ENCODE results near the gene HVCN1.
"Not testable (repeated sequence)": the region's sequence is repeated elsewhere in the genome, so short reads cannot be mapped to it uniquely, and the experiment has no call there.

Gene HVCN1

GRCh38 chr12:110688446-110689280, at the start of gene HVCN1:
HVCN1 (minus strand) TSS chr12:110689115; CDS start chr12:110683245, 5,870 bp downstream.
- no peak for DNase-seq

- no peak for DNase-seq
Observed at GRCh38 chr12:110737532-110737931, 48.6 kb upstream of the HVCN1 start.

GRCh38 chr12:110737016-110737415, 48.1 kb upstream of the HVCN1 start:
- not testable (repeated sequence) for DNase-seq

- no peak for DNase-seq
Observed at GRCh38 chr12:110733900-110734299, 45.0 kb upstream of the HVCN1 start.

- DNase-seq, result no peak
Observed at GRCh38 chr12:110733089-110733715, 44.3 kb upstream of the HVCN1 start.

- DNase-seq, result no peak
Observed at GRCh38 chr12:110732572-110732971, 43.7 kb upstream of the HVCN1 start.

- DNase-seq, result no peak
Observed at GRCh38 chr12:110731479-110731878, 42.6 kb upstream of the HVCN1 start.

- no peak for DNase-seq
Observed at GRCh38 chr12:110728628-110729027, 39.7 kb upstream of the HVCN1 start.

- DNase-seq, result no peak
Observed at GRCh38 chr12:110726708-110727369, 37.9 kb upstream of the HVCN1 start.

- no peak for DNase-seq
Observed at GRCh38 chr12:110726028-110726427, 37.1 kb upstream of the HVCN1 start.

- no peak for DNase-seq
Observed at GRCh38 chr12:110725267-110725666, 36.4 kb upstream of the HVCN1 start.

- not testable (repeated sequence) for DNase-seq
Observed at GRCh38 chr12:110722892-110723291, 34.0 kb upstream of the HVCN1 start.

- no peak for DNase-seq
Observed at GRCh38 chr12:110721570-110721969, 32.7 kb upstream of the HVCN1 start.

- no peak for DNase-seq
Observed at GRCh38 chr12:110720516-110720915, 31.6 kb upstream of the HVCN1 start.

GRCh38 chr12:110718222-110718908, 29.4 kb upstream of the HVCN1 start:
- DNase-seq, result no peak

- DNase-seq, result no peak
Observed at GRCh38 chr12:110717037-110717436, 28.1 kb upstream of the HVCN1 start.

- no peak for DNase-seq
Observed at GRCh38 chr12:110708917-110709316, 20.0 kb upstream of the HVCN1 start.

- no peak for DNase-seq
Observed at GRCh38 chr12:110705309-110705708, 16.4 kb upstream of the HVCN1 start.

GRCh38 chr12:110704750-110705149, 15.8 kb upstream of the HVCN1 start:
- no peak for DNase-seq

GRCh38 chr12:110704231-110704630, 15.3 kb upstream of the HVCN1 start:
- DNase-seq, result no peak

GRCh38 chr12:110702081-110702480, 13.2 kb upstream of the HVCN1 start:
- no peak for DNase-seq

- DNase-seq, result no peak
Observed at GRCh38 chr12:110699591-110700445, 10.9 kb upstream of the HVCN1 start.
